HCEC 1CT (cell line): ENCODE data around the gene SEMA6A.

Source experiments
- DNase-seq: peaks from one replicate; pipeline ENCODE4 v3.0.0-alpha.2; 2017

SEMA6A gene

GRCh38 chr5:116488356-116489041 lies 86.1 kb downstream of the SEMA6A start:
- no peak for DNase-seq

GRCh38 chr5:116487045-116487444 lies 87.6 kb downstream of the SEMA6A start:
- DNase-seq = no peak

- no peak for DNase-seq
Observed at GRCh38 chr5:116486588-116486987, 88.0 kb downstream of the SEMA6A start.

GRCh38 chr5:116484645-116485044 lies 90.0 kb downstream of the SEMA6A start:
- DNase-seq = no peak

- peak; percentile 44 for DNase-seq
Observed at GRCh38 chr5:116482394-116482793, 92.2 kb downstream of the SEMA6A start.

GRCh38 chr5:116480894-116481510 lies 93.6 kb downstream of the SEMA6A start:
- DNase-seq = no peak

- DNase-seq = no peak
Observed at GRCh38 chr5:116479776-116480675, 94.6 kb downstream of the SEMA6A start.

GRCh38 chr5:116478491-116478890 lies 96.1 kb downstream of the SEMA6A start:
- DNase-seq = no peak

GRCh38 chr5:116476897-116477537 lies 97.6 kb downstream of the SEMA6A start:
- DNase-seq = no peak

GRCh38 chr5:116475338-116475737 lies 99.3 kb downstream of the SEMA6A start:
- no peak for DNase-seq

GRCh38 chr5:116473706-116474105 lies 100.9 kb downstream of the SEMA6A start:
- no peak for DNase-seq

GRCh38 chr5:116472274-116472673 lies 102.3 kb downstream of the SEMA6A start:
- no peak for DNase-seq

GRCh38 chr5:116469631-116470030 lies 105.0 kb downstream of the SEMA6A start:
- DNase-seq = no peak

GRCh38 chr5:116468583-116468982 lies 106.0 kb downstream of the SEMA6A start:
- no peak for DNase-seq

- no peak for DNase-seq
Observed at GRCh38 chr5:116467465-116467843, 107.2 kb downstream of the SEMA6A start.

GRCh38 chr5:116466727-116467464 lies 107.7 kb downstream of the SEMA6A start:
- DNase-seq = no peak

GRCh38 chr5:116465411-116465810 lies 109.2 kb downstream of the SEMA6A start:
- no peak for DNase-seq

GRCh38 chr5:116464144-116464708 lies 110.4 kb downstream of the SEMA6A start:
- no peak for DNase-seq

- DNase-seq = no peak
Observed at GRCh38 chr5:116462500-116462899, 112.1 kb downstream of the SEMA6A start.

GRCh38 chr5:116459301-116459700 lies 115.3 kb downstream of the SEMA6A start:
- no peak for DNase-seq

GRCh38 chr5:116457062-116457461 lies 117.6 kb downstream of the SEMA6A start:
- DNase-seq = no peak

- no peak for DNase-seq
Observed at GRCh38 chr5:116456036-116456435, 118.6 kb downstream of the SEMA6A start.
